GM18511 (cell line): ENCODE measurements around the gene NPAS1.
"Not testable (repeated sequence)": the region's sequence is repeated elsewhere in the genome, so short reads cannot be mapped to it uniquely, and the experiment has no call there.

Experiments
- ATAC-seq: cut with Tn5 transposase; IDR thresholded peaks from one replicate; pipeline ENCODE4 v1.9.1; 2021; ENCODE audit warnings: mild to moderate bottlenecking, moderate library complexity; ENCODE audit not compliant: unreplicated experiment

Gene NPAS1

DNA sequence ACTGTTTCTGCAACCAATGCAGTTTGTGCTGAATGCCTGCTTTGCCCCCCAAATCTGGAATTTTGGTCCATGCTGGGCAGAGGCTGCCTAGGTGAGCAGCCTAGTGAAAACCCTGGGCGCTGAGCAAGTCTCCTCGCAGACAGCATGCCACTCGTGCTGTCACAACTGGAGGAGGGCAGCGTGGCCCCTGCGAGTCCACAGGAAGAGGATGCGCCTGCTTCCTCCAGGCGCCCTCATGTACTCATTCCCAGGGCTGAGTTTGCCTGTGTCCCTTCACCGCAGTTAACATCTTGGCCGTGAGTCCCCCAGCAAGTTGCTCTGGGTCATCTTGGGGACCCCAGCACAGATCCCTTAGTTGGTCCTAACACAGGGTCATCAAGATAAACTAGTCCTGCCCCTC, 55.0 kb downstream of the NPAS1 start:
- ATAC-seq: no peak

DNA sequence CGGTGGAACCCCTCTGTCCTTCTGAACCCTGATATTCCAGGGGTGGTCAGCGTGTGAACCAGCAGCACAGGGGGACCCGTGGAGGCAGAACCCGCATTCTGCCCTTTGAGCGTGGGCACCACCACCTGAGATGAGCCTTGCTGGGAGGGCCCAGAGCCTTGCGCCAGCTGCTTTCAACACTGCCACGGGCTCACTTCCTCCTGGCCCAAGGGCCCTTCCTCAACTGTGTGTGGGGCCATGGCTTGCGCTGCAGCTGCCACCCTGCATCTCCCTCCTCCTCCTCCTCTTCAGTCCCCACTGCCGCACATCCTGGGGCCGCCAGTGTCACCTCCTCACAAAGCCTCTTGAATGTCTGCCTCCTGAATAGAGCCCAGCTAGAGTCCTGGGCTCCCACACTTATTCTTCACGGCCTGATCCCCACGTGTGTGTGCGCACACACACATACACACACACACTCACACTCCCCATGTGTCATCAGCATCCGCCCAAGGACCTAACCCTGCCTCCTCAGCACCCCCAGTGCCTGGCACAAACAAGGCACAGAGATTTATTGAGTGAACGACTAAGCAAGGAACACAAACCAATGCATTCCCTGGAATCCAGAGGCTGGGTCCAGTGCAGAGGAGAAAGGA, 55.7 kb downstream of the NPAS1 start:
- no peak for ATAC-seq

DNA sequence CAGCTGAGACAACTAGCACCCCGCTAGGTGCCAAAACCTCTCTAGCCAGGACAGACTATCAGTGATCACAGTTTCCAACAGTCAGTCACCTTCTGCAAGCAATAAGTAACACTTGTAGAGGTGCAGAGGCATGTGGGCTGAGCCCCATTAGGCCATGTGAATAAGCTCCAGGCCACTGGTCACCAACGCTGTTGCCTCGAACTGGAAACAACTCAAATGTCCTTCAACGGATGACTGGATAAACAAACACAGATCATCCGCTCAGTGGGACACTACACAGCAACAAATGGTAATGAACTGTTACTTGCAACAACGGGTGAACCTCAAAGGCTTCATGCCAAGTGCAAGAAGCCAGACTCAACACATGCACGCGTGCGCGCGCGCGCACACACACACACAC, 56.3 kb downstream of the NPAS1 start:
- no peak for ATAC-seq

DNA sequence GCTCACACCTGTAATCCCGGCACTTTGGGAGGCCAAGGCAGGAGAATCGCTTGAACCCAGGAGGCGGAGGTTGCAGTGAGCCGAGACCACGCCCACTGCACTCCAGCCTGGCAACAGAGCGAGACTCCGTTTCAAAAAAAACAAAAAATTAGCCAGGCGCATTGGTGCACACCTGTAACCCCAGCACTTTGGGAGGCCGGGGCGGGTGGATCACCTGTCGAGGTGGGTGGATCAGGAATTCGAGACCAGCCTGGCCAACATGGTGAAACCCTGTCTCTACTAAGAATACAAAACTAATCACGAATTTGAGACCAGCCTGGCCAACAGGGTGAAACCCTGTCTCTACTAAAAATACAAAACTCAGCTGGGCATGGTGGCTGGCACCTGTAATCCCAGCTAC, 58.7 kb downstream of the NPAS1 start:
- not testable (repeated sequence) for ATAC-seq

DNA sequence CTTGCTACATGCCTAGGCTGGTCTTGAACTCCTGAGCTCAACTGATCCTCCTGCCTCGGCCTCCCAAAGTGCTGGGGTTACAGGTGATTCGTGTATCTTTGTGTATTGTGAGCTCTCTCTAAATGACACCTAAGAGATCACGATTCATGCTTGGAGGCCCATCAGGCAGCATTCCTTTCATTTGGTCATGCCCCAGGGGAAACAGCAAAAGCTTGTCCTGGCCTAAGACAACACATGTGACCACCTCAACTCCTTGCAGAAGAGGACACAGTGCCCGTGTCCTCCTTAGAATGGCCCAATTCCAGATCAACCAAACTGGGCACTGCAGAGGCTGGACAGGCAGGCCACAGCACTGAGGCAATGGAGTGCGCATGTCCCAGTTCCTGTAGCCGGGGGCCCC, 61.5 kb downstream of the NPAS1 start:
- ATAC-seq: no peak

GRCh38 chr19:47082493-47082892, 62.9 kb downstream of the NPAS1 start:
- no peak for ATAC-seq

GRCh38 chr19:47084879-47085439, 65.3 kb downstream of the NPAS1 start:
- ATAC-seq: no peak

DNA sequence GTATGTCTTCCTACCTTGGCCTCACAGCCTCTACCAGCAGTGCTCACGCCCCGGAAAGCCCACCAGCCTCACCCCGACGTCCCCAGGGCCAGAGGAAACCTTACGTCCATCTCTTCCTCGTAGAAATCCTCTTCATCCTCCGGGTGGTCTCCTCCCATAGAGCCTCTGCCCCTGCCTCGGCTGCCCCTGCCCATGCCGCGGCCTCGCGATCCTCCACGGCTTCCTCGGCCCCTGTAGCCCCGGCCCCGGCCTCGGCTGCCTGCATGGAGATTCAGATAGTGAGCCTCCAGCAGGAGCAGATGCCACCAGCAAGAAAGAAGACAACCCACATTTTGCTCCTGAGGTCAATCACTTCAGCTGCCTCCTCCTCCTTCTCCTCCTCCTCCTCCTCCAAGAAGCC, 66.6 kb downstream of the NPAS1 start:
- ATAC-seq: no peak

- ATAC-seq: no peak
These were observed 70.2 kb downstream of the NPAS1 start for GRCh38 chr19:47089767-47090350.

DNA sequence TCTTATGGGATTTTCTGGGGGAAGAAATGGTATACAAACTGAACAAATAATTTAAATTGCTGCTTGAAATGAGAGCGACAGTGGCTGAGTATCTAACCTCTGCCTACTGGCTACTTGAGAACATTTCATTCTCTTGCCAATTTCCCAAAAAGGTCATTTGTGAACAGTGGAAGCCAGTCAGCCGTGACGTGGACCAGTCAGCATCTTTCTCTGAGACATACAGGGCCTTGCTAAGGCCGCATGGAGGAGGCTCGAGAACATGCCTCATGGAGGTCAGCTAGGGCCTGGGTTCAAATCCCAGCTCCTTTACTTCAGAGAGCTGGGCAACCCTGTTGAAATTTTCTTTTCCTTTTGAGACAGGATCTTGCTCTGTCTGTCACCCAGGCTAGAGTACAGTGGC, 73.6 kb downstream of the NPAS1 start:
- ATAC-seq: peak; percentile 29

- ATAC-seq: peak; percentile 72
These were observed 74.2 kb downstream of the NPAS1 start for GRCh38 chr19:47093841-47094240.

DNA sequence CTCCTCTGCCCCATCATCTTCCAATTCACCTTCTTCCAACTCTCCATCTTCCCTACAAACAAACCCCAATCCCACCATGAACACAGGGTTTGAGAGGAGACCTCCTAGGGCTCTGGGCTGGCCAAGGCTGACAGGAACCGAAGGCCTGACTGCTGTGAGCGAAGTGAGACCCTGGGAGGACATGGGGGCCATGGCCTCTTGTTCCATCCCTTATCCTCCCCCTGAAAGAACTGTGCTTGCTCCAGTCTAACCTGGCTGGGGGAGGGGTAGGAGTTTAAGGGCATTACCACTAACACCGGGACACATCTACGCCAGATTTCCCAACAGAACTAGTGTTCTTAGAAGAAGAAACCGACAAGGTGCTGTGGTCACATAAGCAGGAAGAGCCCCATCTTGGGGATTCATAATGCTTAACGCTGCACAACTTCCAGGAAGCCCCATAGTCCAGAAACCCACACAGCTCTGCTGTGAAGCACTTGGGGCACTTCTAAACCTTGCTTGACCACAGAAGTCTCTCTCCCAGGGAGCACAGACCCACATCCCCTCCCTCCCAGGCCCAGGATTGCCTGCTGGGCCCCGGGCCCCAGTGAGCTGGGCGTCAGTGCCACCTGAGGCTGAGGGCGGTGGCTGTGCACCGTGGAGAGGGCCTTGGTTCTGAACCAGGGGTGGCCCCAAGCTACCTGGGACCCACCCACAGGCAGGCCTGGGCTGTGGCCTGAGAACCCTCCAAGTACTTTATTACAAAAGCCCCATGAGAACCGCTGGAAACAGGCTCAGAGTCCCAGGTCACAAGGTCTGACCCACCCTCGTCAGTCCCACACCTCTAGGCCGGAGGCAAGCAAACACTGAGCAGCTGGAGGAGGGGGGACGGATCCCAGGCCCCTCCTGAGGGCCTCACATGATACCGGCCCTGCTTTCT, 75.2 kb downstream of the NPAS1 start:
- ATAC-seq: no peak
